A549 treated with RU486 at 1 μM for 4 hours (cell line): Measurements from ENCODE around the gene MT1X. TPM values are rescaled to one million over a fixed set of nuclear protein-coding genes. Genes with fewer than 3 reads are reported as not detected.

Source experiments
- total RNA-seq: library from RNA; stranded (reverse); fragments of 200-300 nt; extraction: Qiagen RNA extraction; gene quantifications from 5 replicates; pipeline ENCODE4 v1.2.3, GENCODE V29; 2022; ENCODE audit warnings: low read depth

MT1X gene
- total RNA-seq, result 177 to 256 TPM (median 193 TPM) in 5 replicates

DNA sequence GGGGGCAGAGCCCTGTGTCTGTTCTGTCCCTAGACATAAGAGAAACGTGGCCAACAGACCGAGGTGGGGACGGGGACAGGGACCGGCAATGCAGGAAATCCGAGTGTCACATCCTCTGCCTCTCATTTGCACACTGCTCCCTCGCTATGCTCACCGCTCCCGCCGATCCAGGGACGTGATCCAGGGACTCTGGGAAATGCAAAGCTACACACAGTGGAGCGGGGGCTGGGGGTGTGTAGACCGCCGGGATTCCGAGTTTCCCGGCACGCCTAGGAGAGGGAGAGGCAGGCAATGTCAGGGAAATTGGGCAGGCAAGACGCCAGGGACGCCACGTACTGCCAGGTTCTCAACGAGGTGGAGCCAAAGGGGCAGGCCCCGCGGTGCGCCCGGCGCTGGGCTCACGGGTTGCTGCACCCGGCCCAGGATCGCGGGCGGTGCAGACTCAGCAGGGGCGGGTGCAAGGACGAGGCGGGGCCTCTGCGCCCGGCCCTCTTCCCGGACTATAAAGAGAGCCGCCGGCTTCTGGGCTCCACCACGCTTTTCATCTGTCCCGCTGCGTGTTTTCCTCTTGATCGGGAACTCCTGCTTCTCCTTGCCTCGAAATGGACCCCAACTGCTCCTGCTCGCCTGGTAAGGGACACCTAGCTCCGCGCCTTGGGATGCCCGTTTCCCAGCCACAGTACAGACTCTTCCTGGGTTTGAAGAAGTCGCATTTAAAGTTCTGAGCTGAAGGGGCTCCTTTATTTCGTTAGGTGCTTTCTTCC is at the start of gene MT1X:
MT1X (plus strand) TSS at position 532 of the 764 bp plus-strand sequence; CDS start at position 603, 71 bp downstream.

DNA sequence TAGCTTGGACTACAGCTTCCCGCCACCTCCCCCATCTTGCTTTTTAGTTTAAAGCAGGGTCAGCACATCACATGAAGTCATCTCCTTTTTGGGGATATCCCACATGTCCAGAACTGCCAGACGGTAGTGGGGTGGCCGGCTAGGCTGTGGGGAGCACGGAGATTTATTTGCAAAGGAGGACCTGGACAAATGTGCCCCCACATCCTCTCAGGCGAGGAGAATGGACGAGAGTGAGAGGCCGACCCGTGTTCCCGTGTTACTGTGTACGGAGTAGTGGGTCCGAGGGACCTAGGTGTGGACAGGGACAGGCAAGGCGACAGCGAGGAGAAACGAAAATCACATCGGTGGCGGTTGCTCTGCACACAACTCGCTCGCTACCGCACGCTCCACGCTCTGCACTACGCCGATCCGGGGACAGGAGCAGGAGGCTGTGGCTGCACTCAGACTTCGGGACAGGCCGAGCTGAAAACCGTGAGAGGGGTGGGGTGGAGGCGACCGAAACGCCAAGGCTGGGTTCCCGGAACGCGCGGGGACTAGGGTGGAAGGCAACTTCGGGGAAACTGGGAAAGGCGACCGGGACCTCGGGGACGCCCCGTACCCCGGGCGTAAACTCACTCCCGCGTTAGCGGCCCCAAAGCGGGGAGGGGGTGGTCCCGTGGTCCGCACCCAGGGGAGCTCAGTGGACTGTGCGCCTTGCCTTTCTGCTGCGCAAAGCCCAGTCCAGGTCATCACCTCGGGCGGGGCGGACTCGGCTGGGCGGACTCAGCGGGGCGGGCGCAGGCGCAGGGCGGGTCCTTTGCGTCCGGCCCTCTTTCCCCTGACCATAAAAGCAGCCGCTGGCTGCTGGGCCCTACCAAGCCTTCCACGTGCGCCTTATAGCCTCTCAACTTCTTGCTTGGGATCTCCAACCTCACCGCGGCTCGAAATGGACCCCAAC is 44.2 kb upstream of the MT1X start, which contains the start of gene MT1A:
MT1A (plus strand) TSS at position 853 of the 937 bp plus-strand sequence; CDS start at position 926, 73 bp downstream.

DNA sequence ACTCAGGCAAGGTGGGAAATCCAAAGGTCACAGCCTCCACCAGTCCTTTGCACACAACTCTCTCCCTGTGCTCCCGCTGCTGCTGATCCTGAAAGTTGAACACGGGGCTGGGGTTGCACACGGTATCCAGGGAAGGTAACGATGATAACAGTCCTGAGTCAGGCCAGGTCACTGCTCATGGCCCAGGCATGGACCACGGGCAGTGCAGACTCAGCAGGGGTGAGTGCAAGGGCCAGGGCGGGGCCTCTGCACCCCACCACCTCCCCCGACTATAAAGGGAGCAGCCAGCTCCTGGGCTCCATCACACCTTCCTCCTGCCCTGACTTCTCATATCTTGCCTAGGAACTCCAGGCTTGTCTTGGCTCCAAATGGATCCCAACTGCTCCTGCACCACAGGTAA is 30.7 kb upstream of the MT1X start, which contains the start of gene MT1B:
MT1B (plus strand) TSS at position 301 of the 400 bp plus-strand sequence; CDS start at position 369, 68 bp downstream.

DNA sequence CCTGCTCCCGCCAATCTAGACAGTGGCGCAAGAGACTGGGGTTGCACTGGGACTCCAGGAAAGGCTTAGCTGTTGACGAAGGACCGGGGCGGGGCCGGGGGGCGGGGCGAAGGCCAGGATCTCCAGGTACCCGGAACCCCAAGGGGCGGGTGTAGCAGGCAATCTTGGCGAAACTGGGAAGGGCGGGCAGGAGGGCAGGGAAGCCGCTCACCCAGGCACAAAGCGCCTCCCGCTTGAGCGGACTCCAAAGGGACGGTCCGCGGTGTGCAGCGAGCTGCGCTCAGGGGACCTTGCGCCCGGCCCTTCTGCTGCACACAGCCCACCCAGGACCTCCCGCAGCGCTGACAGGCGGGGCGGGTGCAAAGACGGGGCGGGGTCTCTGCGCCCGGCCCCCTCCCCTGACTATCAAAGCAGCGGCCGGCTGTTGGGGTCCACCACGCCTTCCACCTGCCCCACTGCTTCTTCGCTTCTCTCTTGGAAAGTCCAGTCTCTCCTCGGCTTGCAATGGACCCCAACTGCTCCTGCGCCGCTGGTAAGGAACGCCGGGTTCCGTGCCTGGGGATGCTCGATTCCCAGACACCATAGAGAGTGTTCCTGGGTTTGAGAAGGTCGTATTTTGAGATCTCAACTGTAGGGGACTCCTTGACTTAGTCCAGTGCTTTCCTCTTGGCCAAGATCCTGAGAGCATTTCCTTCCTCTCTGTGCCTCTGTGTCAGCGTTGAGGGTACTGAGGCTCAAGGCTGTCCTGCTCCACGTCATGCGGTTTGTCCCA is 24.5 kb upstream of the MT1X start, which contains the start of gene MT1F:
MT1F (plus strand) TSS at position 405 of the 772 bp plus-strand sequence; CDS start at position 505, 100 bp downstream.

DNA sequence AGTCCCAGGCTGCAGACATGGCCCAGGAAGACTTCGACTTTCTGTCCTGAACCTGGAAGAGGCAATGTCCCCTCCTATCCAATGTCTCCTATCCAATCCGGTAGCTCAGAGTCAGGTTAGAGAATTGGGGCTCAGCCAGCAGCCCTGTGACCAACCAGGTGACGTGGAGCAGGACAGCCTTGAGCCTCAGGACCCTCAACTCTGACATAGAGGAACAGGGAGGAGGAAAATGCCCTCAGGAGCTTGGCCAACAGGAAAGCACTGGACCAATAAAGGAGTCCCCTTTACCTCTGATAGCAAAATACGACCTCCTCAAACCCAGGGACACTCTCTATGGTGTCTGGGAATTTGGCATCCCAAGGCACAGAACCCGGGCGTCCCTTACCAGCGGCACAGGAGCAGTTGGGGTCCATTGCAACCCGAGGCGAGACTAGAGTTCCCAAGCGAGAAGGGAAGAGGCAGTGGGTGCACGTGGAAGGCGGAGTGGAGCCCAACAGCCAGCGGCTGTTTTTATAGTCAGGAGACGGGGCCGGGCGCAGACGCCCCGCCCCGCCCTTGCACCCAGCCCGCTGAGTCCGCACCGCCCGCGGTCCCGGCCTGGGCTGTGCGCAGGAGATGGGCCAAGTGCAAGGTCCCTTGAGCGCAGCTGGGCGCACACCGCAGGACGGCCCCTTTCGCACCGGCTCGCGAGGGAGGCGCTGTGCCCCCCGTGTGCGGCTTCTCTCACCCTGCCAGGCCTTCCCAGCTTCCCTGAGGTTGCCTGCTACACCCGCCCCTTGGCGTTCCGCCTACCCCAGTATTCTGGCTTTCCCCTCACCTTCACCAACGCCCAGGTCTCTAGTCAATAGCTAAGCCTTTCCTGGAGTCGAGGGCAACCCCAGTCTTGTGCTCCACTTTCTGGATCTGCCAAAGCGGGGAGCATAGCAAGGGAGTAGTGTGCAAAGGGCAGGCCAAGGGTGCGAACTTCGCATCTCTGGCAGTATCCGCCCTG is 14.4 kb upstream of the MT1X start, which contains the start of gene MT1G:
MT1G (minus strand) TSS at position 485 of the 991 bp plus-strand sequence; CDS start at position 413, 72 bp downstream.

DNA sequence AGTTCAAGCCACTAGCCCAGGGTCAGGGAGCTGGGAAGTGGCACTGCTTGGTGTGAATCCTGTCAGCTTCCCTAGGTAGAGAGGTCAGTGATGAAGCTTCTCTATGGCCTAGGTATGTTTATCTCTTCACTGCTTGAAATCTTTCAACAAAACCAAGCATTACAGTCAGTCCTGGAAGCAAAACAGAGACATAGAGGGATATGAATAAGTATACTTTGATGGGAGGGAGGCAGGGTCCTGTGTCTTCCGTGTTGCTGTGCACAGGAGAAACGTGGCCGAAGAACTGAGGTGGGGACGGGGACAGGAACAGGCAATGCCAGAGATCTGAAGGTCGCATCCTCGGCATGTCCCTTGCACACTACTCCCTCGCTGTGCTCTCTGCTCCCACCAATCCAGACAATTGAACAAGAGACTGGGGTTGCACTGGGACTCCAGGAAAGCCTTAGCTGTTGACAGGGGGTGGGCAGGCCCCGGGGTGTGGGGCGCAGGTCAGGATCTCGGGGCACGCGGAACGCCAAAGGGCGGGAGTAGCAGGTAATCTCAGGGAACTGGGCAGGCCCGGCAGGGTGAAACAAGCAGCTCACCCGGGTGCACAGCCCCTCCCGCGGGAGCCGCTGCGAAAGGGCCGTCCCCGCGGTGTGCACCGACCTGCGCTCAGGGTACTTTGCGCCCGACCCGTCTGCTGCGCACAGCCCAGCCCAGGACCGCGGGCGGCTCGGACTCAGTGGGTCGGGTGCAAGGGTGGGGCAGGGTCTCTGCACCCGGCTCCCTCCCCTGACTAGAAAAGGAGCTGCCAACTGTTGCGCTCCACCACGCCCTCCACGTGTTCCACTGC is 13.0 kb upstream of the MT1X start, which contains the start of gene MT1H:
MT1H (plus strand) TSS at position 810 of the 835 bp plus-strand sequence. CDS start 71 bp downstream, outside the sequence.

DNA sequence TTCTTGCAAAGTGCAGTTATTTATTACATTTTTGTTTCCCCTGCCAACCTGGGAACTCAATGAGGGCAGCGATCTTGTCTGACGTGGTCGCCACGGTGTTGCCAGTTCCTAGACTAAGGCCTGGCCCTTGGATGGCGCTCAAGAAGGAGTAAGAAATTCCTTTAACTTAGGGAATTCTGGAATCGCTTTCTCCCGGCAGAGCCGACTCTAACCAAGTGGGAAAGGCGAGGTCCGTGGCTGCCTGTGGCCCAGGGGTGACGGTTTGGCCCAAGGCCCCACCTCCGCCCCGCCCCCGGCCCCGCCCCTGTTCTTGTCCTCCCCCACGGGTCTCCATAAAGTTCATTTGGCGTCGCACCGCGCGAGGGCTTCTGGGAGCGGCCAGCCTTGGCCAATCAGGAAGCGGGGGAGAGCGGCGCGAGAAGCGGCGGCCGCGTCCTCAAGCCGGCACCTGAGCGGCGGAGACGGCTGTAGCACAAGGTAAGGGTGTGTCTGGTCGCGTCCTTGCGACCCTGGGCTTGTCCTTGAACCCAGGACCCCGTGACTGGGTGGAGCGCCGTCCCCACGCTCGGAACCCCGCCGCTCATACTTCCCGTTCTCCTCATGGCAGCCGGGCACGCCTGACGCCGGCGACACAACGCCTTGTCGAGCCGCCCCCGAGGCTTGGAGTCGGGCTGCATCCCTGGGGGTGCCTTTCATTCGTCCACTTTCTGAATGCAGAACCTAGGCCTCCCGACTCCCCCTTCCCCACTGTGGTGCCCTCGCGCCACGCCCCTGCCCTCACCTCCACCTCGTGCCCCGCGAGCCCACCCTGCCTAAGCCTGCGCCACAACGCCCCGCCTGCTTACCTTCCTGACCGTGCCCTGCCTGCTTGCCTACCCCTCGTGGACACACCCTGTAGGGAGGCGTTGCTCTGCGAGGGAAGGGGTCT is 47.7 kb downstream of the MT1X start, which contains the start of gene NUP93:
NUP93 (plus strand) TSS at position 395 of the 928 bp plus-strand sequence. CDS start 18,119 bp downstream, outside the sequence.

Other genes with a start within 250 kb of the MT1X start
- gene NUDT21, start 231.1 kb upstream of the MT1X start, total RNA-seq, result 105 to 128 TPM (median 110 TPM) in 5 replicates
- 58.4 to 100 TPM (median 74.5 TPM) in 5 replicates for gene OGFOD1, start 230.9 kb upstream of the MT1X start, total RNA-seq
- gene BBS2, start 162.4 kb upstream of the MT1X start, total RNA-seq, result 12.0 to 24.6 TPM (median 19.4 TPM) in 5 replicates
- not detected in 5 replicates for gene MT4, start 117.4 kb upstream of the MT1X start, total RNA-seq
- gene MT3, start 92.9 kb upstream of the MT1X start, total RNA-seq, result 0.40 to 0.54 TPM in 2 of 5 replicates, not detected in the others
- 556 to 952 TPM (median 727 TPM) in 5 replicates for gene MT2A, start 73.9 kb upstream of the MT1X start, total RNA-seq
- gene MT1E, start 56.7 kb upstream of the MT1X start, total RNA-seq, result 0.95 TPM in 1 of 5 replicates, not detected in the others
- gene MT1M, start 49.8 kb upstream of the MT1X start, total RNA-seq, result not detected in 5 replicates
- 17.0 to 21.0 TPM (median 17.8 TPM) in 5 replicates for gene MT1A, start 43.8 kb upstream of the MT1X start, total RNA-seq
- not detected in 5 replicates for gene MT1B, start 30.6 kb upstream of the MT1X start, total RNA-seq
- gene MT1F, start 24.5 kb upstream of the MT1X start, total RNA-seq, result 10.9 to 16.8 TPM (median 11.8 TPM) in 5 replicates
- not detected in 5 replicates for gene MT1G, start 14.4 kb upstream of the MT1X start, total RNA-seq
- not detected in 5 replicates for gene MT1H, start 12.7 kb upstream of the MT1X start, total RNA-seq
- 85.8 to 103 TPM (median 99.0 TPM) in 5 replicates for gene NUP93, start 47.7 kb downstream of the MT1X start, total RNA-seq
- gene SLC12A3, start 182.7 kb downstream of the MT1X start, total RNA-seq, result not detected in 5 replicates
- gene HERPUD1, start 249.7 kb downstream of the MT1X start, total RNA-seq, result 78.7 to 116 TPM (median 82.6 TPM) in 5 replicates